Chondrocyte (in vitro differentiated cells): ENCODE measurements around the gene PMAIP1. TPM values are rescaled to one million over a fixed set of nuclear protein-coding genes. Genes with fewer than 3 reads are reported as not detected.
A peak's percentile ranks its signal among the peaks of the same experiment; 100 is the strongest.
"Not testable (repeated sequence)": the region's sequence is repeated elsewhere in the genome, so short reads cannot be mapped to it uniquely, and the experiment has no call there.

ENCODE experiments used
- DNase-seq: peaks from one replicate; pipeline ENCODE4 v3.0.0; 2021; ENCODE audit warnings: mixed read lengths, low spot score
- H3K27ac Mint-ChIP-seq: one replicate; pipeline ENCODE4 v1.8.0; 2021; ENCODE audit warnings: mild to moderate bottlenecking, moderate library complexity, mixed read lengths; ENCODE audit not compliant: unreplicated experiment
- H3K27me3 Mint-ChIP-seq: 2 replicates; pipeline ENCODE4 v1.8.0; 2021; ENCODE audit warnings: low read depth, mixed read lengths
- H3K36me3 Mint-ChIP-seq: 2 replicates; pipeline ENCODE4 v1.8.0; 2021; ENCODE audit warnings: low read depth, mixed read lengths
- H3K4me1 Mint-ChIP-seq: 2 replicates; pipeline ENCODE4 v1.8.0; 2021; ENCODE audit warnings: low read depth, mild to moderate bottlenecking, mixed read lengths
- H3K4me3 Mint-ChIP-seq: one replicate; pipeline ENCODE4 v1.8.0; 2021; ENCODE audit warnings: mild to moderate bottlenecking, moderate library complexity, mixed read lengths; ENCODE audit not compliant: unreplicated experiment
- H3K9me3 Mint-ChIP-seq: 2 replicates; pipeline ENCODE4 v1.8.0; 2021; ENCODE audit warnings: low read depth, mixed read lengths
- total RNA-seq: library from RNA; stranded (reverse); gene quantifications from 3 replicates; pipeline ENCODE4 v1.2.1, GENCODE V29; 2021
- TF ChIP-seq, protein P1 (sequence below): fragments of 200-600 bp; sonication (generic); IDR thresholded peaks from 2 replicates; pipeline ENCODE4 v1.5.0; 2021; ENCODE audit warnings: antibody characterized with exemption, mild to moderate bottlenecking, moderate library complexity

Gene PMAIP1
- total RNA-seq, 1 donor from 2014 or later = 8.0 TPM

GRCh38 chr18:59885579-59886163 lies 14.1 kb upstream of the PMAIP1 start:
- H3K9me3 Mint-ChIP-seq = no peaks in the 10 kb centered on the region
- H3K4me3 Mint-ChIP-seq = no peak overlapping the region
- TF ChIP-seq, protein P1, sequence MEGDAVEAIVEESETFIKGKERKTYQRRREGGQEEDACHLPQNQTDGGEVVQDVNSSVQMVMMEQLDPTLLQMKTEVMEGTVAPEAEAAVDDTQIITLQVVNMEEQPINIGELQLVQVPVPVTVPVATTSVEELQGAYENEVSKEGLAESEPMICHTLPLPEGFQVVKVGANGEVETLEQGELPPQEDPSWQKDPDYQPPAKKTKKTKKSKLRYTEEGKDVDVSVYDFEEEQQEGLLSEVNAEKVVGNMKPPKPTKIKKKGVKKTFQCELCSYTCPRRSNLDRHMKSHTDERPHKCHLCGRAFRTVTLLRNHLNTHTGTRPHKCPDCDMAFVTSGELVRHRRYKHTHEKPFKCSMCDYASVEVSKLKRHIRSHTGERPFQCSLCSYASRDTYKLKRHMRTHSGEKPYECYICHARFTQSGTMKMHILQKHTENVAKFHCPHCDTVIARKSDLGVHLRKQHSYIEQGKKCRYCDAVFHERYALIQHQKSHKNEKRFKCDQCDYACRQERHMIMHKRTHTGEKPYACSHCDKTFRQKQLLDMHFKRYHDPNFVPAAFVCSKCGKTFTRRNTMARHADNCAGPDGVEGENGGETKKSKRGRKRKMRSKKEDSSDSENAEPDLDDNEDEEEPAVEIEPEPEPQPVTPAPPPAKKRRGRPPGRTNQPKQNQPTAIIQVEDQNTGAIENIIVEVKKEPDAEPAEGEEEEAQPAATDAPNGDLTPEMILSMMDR = no peak
- peaks cover 1% of the 10 kb centered on the region for H3K27me3 Mint-ChIP-seq
- no peak for DNase-seq
- peaks cover 26% of the 10 kb centered on the region for H3K4me1 Mint-ChIP-seq
- H3K36me3 Mint-ChIP-seq = no peaks in the 10 kb centered on the region
- H3K27ac Mint-ChIP-seq = peak overlapping the region; percentile 58

GRCh38 chr18:59886399-59886798 lies 13.4 kb upstream of the PMAIP1 start:
- H3K9me3 Mint-ChIP-seq, H3K36me3 Mint-ChIP-seq, H3K4me3 Mint-ChIP-seq, DNase-seq, H3K27ac Mint-ChIP-seq, H3K27me3 Mint-ChIP-seq: not testable (repeated sequence)
- peaks cover 26% of the 10 kb centered on the region for H3K4me1 Mint-ChIP-seq

GRCh38 chr18:59892123-59892522 lies 7.7 kb upstream of the PMAIP1 start:
- Mint-ChIP-seq H3K9me3 (no peaks in the 10 kb centered on the region), H3K36me3 (no peaks in the 10 kb centered on the region), H3K27ac (no peak overlapping the region), H3K4me3 (no peak overlapping the region), H3K4me1 (no peaks in the 10 kb centered on the region), H3K27me3 (peaks cover 1% of the 10 kb centered on the region)
- TF ChIP-seq, protein P1 = no peak
- DNase-seq = no peak

DNA sequence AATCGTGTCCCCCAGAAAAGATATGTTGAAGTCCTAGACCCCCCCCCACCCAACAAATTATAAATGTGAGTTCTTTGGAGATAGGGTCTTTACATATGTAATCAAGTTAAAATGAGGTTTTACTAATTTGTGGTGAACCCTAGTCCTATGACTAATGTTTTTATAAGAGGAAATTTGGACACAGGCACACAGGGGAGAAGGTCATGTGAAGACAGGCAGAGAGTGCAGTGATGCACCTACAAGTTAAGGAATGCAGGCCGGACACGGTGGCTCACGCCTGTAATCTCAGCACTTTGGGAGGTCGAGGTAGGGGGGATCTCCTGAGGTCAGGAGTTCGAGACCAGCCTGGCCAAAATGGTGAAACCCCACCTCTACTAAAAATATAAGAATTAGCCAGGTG lies 5.8 kb upstream of the PMAIP1 start:
- H3K27ac Mint-ChIP-seq = no peak overlapping the region
- no peaks in the 10 kb centered on the region for H3K9me3 Mint-ChIP-seq
- TF ChIP-seq, protein P1 = no peak
- no peak overlapping the region for H3K4me3 Mint-ChIP-seq
- peaks cover 1% of the 10 kb centered on the region for H3K27me3 Mint-ChIP-seq
- peaks cover 1% of the 10 kb centered on the region for H3K4me1 Mint-ChIP-seq
- DNase-seq = no peak
- H3K36me3 Mint-ChIP-seq = no peaks in the 10 kb centered on the region

DNA sequence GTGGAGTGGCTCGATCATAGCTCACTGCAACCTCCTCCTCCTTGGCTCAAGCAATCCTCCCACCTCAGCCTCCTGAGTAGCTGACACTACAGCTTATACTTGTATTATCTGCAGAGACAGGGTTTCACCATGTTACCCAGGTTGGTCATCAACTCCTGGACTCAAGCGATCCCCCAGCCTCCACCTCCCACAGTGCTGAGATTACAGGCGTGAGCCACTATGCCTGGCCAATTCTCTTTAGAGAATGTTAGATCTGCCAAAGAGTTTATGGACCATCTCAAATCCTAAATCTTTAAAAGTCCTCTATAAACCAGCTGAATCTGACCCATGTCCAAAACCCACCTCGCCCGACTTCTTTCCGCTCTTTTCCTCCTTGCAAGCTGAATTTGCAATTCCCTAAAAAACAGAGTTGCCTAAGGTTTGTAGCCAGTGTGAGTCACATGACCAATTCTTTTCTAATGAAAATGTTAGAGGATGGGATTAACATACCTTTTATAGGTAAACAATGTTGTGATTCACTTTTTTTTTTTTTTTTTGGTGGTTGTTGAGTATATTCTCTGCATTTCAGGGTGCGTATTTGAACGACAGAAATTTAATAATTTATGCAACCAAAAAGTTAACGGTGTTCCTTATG lies 2.4 kb upstream of the PMAIP1 start:
- TF ChIP-seq, protein P1 = no peak
- Mint-ChIP-seq H3K27ac (no peak overlapping the region), H3K27me3 (no peaks in the 10 kb centered on the region), H3K4me3 (no peak overlapping the region), H3K4me1 (peaks cover 23% of the 10 kb centered on the region), H3K9me3 (no peaks in the 10 kb centered on the region), H3K36me3 (peaks cover 2% of the 10 kb centered on the region)
- no peak for DNase-seq

GRCh38 chr18:59898093-59898492 lies 1.7 kb upstream of the PMAIP1 start:
- peaks cover 30% of the 10 kb centered on the region for H3K4me1 Mint-ChIP-seq
- no peaks in the 10 kb centered on the region for H3K9me3 Mint-ChIP-seq
- H3K27me3 Mint-ChIP-seq = no peaks in the 10 kb centered on the region
- no peak overlapping the region for H3K27ac Mint-ChIP-seq
- H3K36me3 Mint-ChIP-seq = peaks cover 9% of the 10 kb centered on the region
- H3K4me3 Mint-ChIP-seq = no peak overlapping the region
- TF ChIP-seq, protein P1 = no peak
- DNase-seq = no peak
